ENCODE measurements around the gene PRKD2. TPM values are rescaled to one million over a fixed set of nuclear protein-coding genes. Genes with fewer than 3 reads are reported as not detected.
"Not testable (repeated sequence)": the region's sequence is repeated elsewhere in the genome, so short reads cannot be mapped to it uniquely, and the experiment has no call there.

PRKD2 gene
- total RNA-seq (2014; rRNA removed; shearing (Covaris generic)): 7.3 and 7.8 TPM in 2 replicates

DNA sequence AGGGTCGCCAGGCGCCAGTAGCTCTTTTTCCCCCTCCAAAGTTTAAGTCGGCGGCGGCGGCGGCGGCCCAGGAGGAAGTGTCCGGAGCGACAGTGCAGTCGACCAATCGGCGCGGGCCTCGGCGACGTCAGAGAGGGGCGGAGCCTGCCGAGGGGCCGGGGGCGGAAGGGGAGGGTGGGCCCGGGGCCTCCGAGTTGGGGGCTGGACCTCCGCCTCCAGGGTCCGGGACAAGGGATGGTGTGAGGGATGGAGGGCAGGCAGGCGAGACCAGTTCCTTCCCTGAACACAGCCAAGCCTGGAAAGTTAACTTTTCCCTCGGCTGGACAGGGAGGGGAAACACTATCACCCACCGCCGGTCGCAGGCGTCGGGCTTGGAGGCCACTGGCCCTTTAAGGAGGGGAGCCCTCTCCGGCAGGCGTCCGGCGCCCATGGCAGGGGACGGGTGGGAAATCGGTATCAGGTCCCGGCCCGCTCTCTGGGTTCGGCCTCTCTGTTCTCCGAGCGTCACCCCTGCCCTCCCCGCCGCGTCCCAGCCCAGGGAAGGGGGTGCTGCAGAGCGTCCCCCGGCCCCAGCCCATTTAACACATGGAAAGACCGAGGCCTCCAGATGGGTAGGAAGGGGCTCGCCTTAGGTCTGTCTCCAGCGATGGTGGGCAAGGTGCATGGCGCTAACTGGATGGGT lies at the start of gene PRKD2:
Gene PRKD2, minus strand, starts transcription at position 81 of the 682 bp plus-strand sequence. CDS start 744 bp downstream, outside the sequence.
- DNase-seq (ENCODE audit: low read depth in 1 of 2, low spot score in 2 of 2): peak; percentile 69 to 87
- H3K27ac ChIP-seq: peak within 1 kb of the TSS; percentile 45
- peak within 1 kb of the TSS; percentile 52 for H3K4me3 ChIP-seq
- peaks cover 31% of the 10 kb centered on the region for H3K4me1 ChIP-seq (replicated peaks)
- no peaks in the 10 kb centered on the region for H3K27me3 ChIP-seq (replicated peaks)
- H3K36me3 ChIP-seq: peaks cover 40% of the 10 kb centered on the region
- H3K9me3 ChIP-seq (replicated peaks): no peaks in the 10 kb centered on the region

- Histone ChIP-seq H3K4me3 (no peak overlapping the region), H3K36me3 (no peaks in the 10 kb centered on the region), H3K4me1 (replicated peaks) (0 out of 2 replicates have a peak, but pooled peaks cover 4% of the 10 kb centered on the region), H3K27ac (no peak overlapping the region), H3K9me3 (replicated peaks) (no peaks in the 10 kb centered on the region), H3K27me3 (replicated peaks) (no peaks in the 10 kb centered on the region)
- no peak for DNase-seq (ENCODE audit: low read depth in 1 of 2, low spot score in 2 of 2)
Measured at GRCh38 chr19:46764817-46765291, 47.9 kb upstream of the PRKD2 start.

DNA sequence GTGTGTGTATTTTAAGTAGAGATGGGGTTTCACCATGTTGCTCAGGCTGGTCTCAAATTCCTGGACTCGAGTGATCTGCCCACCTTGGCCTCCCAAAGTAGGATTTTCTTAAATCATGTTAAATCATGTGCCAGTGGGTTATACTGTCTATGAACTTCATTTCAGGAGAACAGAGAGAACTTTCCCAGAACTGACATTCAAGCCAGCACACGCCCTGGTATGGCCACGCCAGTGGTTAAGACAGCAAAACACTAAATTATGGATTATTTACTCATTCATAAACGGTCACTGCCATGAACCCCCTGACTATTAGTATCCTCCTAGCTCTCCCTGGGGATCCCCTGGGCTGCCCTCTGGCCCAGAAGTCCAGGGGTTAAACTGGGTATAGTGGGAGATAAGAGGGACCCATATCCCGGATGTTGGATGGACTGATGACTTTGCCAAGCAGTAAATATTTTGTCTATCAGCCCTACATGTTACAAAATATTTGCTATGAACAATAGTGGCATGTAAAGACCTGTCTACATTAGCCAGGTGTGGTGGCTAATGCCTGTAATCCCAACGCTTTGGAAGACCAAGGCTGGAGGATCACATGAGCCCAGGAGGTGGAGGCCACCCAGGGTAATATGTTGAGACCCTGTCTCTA lies 45.5 kb upstream of the PRKD2 start:
- Histone ChIP-seq H3K4me1 (replicated peaks) (peaks cover 6% of the 10 kb centered on the region; the same call in 1 of the 2 replicates), H3K36me3 (peaks cover 10% of the 10 kb centered on the region), H3K4me3 (no peak overlapping the region), H3K27ac (no peak overlapping the region), H3K9me3 (replicated peaks) (no peaks in the 10 kb centered on the region), H3K27me3 (replicated peaks) (no peaks in the 10 kb centered on the region)
- no peak for DNase-seq (ENCODE audit: low read depth in 1 of 2, low spot score in 2 of 2)

- Histone ChIP-seq H3K27ac (no peak overlapping the region), H3K9me3 (replicated peaks) (no peaks in the 10 kb centered on the region)
- no peak for DNase-seq (ENCODE audit: low read depth in 1 of 2, low spot score in 2 of 2)
Measured at GRCh38 chr19:46761418-46761831, 44.5 kb upstream of the PRKD2 start.

DNA sequence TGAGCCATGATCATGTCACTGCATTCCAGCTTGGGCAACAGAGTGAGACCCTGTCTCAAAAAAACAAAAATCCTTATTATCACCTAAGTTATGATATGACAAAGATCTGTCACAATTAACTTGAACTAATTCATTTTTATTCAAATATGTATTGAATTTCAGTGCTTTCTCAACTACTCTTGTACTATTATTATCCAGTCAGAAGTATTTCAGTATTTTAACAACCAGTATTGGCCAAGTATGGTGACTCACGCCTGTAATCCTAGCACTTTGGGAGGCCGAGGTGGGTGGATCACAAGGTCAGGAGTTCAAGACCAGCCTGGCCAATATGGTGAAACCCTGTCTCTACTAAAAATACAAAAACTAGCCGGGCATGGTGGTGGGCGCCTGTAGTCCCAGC lies 44.0 kb upstream of the PRKD2 start:
- H3K36me3 ChIP-seq: peaks cover 23% of the 10 kb centered on the region
- not testable (repeated sequence) for H3K27me3 ChIP-seq (replicated peaks); H3K27ac ChIP-seq; H3K9me3 ChIP-seq (replicated peaks); H3K4me1 ChIP-seq (replicated peaks); H3K4me3 ChIP-seq; DNase-seq (ENCODE audit: low read depth in 1 of 2, low spot score in 2 of 2)

More at GRCh38 chr19:46761418-46761831, 44.5 kb upstream of the PRKD2 start:
- peaks cover 10% of the 10 kb centered on the region; the same call in 1 of the 2 replicates for H3K4me1 ChIP-seq (replicated peaks)
- H3K27me3 ChIP-seq (replicated peaks): no peaks in the 10 kb centered on the region
- H3K4me3 ChIP-seq: no peak overlapping the region
- peaks cover 20% of the 10 kb centered on the region for H3K36me3 ChIP-seq

- no peak overlapping the region for H3K27ac ChIP-seq
Measured at GRCh38 chr19:46760363-46760762, 43.4 kb upstream of the PRKD2 start.

DNA sequence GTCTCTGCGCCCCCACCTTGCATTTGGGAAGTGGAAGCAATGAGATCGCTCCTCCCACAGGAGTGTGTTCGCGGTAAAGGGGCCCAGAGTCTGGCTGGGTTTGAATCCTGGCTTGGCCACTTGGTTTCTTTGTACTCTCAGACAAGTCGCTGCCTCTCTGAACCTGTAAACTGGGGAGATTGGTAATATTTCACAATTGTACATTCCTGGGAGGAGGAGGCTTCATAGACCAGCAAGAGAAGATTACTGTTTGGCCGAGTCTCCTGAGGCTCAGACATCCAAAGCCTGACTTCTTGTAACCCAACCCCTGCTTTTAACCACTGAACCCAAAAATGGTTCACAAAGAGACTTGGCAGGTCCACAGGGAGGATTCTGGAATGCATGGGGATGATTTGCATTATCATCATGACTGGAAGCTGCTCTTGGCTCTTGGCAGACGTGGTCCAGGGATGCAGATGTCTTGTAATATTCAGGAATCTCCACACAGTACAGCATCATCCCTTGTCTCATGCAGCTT lies 43.0 kb upstream of the PRKD2 start:
- Histone ChIP-seq H3K4me1 (replicated peaks) (peaks cover 10% of the 10 kb centered on the region; the same call in 1 of the 2 replicates), H3K4me3 (no peak overlapping the region), H3K27ac (no peak overlapping the region), H3K9me3 (replicated peaks) (no peaks in the 10 kb centered on the region), H3K27me3 (replicated peaks) (no peaks in the 10 kb centered on the region), H3K36me3 (peaks cover 23% of the 10 kb centered on the region)
- no peak for DNase-seq (ENCODE audit: low read depth in 1 of 2, low spot score in 2 of 2)

More at GRCh38 chr19:46760363-46760762, 43.4 kb upstream of the PRKD2 start:
- no peak for DNase-seq (ENCODE audit: low read depth in 1 of 2, low spot score in 2 of 2)
- peaks cover 23% of the 10 kb centered on the region for H3K36me3 ChIP-seq
- no peaks in the 10 kb centered on the region for H3K27me3 ChIP-seq (replicated peaks)
- no peaks in the 10 kb centered on the region for H3K9me3 ChIP-seq (replicated peaks)
- H3K4me1 ChIP-seq (replicated peaks): peaks cover 10% of the 10 kb centered on the region; the same call in 1 of the 2 replicates
- no peak overlapping the region for H3K4me3 ChIP-seq

- Histone ChIP-seq H3K27ac (no peak overlapping the region), H3K4me1 (replicated peaks) (peaks cover 10% of the 10 kb centered on the region; the same call in 1 of the 2 replicates), H3K4me3 (no peak overlapping the region), H3K36me3 (peaks cover 23% of the 10 kb centered on the region), H3K27me3 (replicated peaks) (no peaks in the 10 kb centered on the region), H3K9me3 (replicated peaks) (no peaks in the 10 kb centered on the region)
- no peak for DNase-seq (ENCODE audit: low read depth in 1 of 2, low spot score in 2 of 2)
Measured at GRCh38 chr19:46759206-46759605, 42.3 kb upstream of the PRKD2 start.

DNA sequence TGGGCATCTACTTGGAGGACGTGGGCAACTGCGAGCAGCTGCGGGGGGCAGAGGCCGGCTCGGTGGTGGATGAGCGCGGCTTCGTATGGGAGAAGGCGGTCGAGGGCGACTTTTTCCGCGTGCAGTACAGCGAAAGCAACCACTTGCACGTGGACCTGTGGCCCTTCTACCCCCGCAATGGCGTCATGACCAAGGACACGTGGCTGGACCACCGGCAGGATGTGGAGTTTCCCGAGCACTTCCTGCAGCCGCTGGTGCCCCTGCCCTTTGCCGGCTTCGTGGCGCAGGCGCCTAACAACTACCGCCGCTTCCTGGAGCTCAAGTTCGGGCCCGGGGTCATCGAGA lies 39.6 kb upstream of the PRKD2 start:
- Histone ChIP-seq H3K27ac (no peak overlapping the region), H3K27me3 (replicated peaks) (no peaks in the 10 kb centered on the region), H3K9me3 (replicated peaks) (no peaks in the 10 kb centered on the region), H3K4me1 (replicated peaks) (peaks cover 10% of the 10 kb centered on the region; the same call in 1 of the 2 replicates), H3K36me3 (peaks cover 38% of the 10 kb centered on the region), H3K4me3 (no peak overlapping the region)
- DNase-seq (ENCODE audit: low read depth in 1 of 2, low spot score in 2 of 2): no peak

DNA sequence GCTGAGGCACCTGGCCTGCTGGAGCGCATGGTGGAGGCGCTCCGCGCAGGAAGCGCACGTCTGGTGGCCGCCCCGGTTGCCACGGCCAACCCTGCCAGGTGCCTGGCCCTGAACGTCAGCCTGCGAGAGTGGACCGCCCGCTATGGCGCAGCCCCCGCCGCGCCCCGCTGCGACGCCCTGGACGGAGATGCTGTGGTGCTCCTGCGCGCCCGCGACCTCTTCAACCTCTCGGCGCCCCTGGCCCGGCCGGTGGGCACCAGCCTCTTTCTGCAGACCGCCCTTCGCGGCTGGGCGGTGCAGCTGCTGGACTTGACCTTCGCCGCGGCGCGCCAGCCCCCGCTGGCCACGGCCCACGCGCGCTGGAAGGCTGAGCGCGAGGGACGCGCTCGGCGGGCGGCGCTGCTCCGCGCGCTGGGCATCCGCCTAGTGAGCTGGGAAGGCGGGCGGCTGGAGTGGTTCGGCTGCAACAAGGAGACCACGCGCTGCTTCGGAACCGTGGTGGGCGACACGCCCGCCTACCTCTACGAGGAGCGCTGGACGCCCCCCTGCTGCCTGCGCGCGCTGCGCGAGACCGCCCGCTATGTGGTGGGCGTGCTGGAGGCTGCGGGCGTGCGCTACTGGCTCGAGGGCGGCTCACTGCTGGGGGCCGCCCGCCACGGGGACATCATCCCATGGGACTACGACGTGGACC lies 39.1 kb upstream of the PRKD2 start:
- no peak overlapping the region for H3K4me3 ChIP-seq
- no peak for DNase-seq (ENCODE audit: low read depth in 1 of 2, low spot score in 2 of 2)
- no peaks in the 10 kb centered on the region for H3K27me3 ChIP-seq (replicated peaks)
- no peaks in the 10 kb centered on the region for H3K9me3 ChIP-seq (replicated peaks)
- peaks cover 8% of the 10 kb centered on the region; the same call in 1 of the 2 replicates for H3K4me1 ChIP-seq (replicated peaks)
- H3K36me3 ChIP-seq: peaks cover 40% of the 10 kb centered on the region
- H3K27ac ChIP-seq: no peak overlapping the region

- H3K27ac ChIP-seq: no peak overlapping the region
- DNase-seq (ENCODE audit: low read depth in 1 of 2, low spot score in 2 of 2): no peak
- H3K4me3 ChIP-seq: no peak overlapping the region
- H3K9me3 ChIP-seq (replicated peaks): no peaks in the 10 kb centered on the region
- peaks cover 5% of the 10 kb centered on the region; the same call in 1 of the 2 replicates for H3K4me1 ChIP-seq (replicated peaks)
- H3K36me3 ChIP-seq: peaks cover 47% of the 10 kb centered on the region
- no peaks in the 10 kb centered on the region for H3K27me3 ChIP-seq (replicated peaks)
Measured at GRCh38 chr19:46755077-46755852, 38.4 kb upstream of the PRKD2 start.

- no peaks in the 10 kb centered on the region for H3K27me3 ChIP-seq (replicated peaks)
- peaks cover 57% of the 10 kb centered on the region for H3K36me3 ChIP-seq
- H3K27ac ChIP-seq: no peak overlapping the region
- no peak for DNase-seq (ENCODE audit: low read depth in 1 of 2, low spot score in 2 of 2)
- peaks cover 5% of the 10 kb centered on the region; the same call in 1 of the 2 replicates for H3K4me1 ChIP-seq (replicated peaks)
- H3K9me3 ChIP-seq (replicated peaks): no peaks in the 10 kb centered on the region
- no peak overlapping the region for H3K4me3 ChIP-seq
Measured at GRCh38 chr19:46753420-46754155, 36.7 kb upstream of the PRKD2 start.

All from SJSA1 (cell line).